Body of pancreas (tissue), 4 donors: ENCODE measurements around the gene OR5H15.
"Not testable (repeated sequence)": the region's sequence is repeated elsewhere in the genome, so short reads cannot be mapped to it uniquely, and the experiment has no call there.

ENCODE experiments used
- CTCF ChIP-seq, 7 experiments: fragments of 450-650 bp in 4 of 7; fragments of 200-600 bp in 3 of 7; sonication (generic) in 3 of 7; IDR thresholded peaks; one replicate each; pipeline ENCODE4 v1.5.1; 2016 to 2019; ENCODE audit warnings: antibody characterized with exemption in 7 of 7
- POLR2A ChIP-seq, 3 donors: fragments of 450-650 bp; IDR thresholded peaks; one replicate each; pipeline ENCODE4 v1.6.1; 2016; ENCODE audit warnings: antibody characterized with exemption in 3 of 3, mild to moderate bottlenecking in 2 of 3

GRCh38 chr3:98137826-98138557, 28.5 kb upstream of the OR5H15 start:
- not testable (repeated sequence) for TF ChIP-seq CTCF, POLR2A (IDR thresholded peaks at IDR 0.05)
